ENCODE measurements around the gene RNF113B. TPM values are rescaled to one million over a fixed set of nuclear protein-coding genes. Genes with fewer than 3 reads are reported as not detected.

RNF113B gene
- total RNA-seq, 1 donor from 2014 or later: not detected

DNA sequence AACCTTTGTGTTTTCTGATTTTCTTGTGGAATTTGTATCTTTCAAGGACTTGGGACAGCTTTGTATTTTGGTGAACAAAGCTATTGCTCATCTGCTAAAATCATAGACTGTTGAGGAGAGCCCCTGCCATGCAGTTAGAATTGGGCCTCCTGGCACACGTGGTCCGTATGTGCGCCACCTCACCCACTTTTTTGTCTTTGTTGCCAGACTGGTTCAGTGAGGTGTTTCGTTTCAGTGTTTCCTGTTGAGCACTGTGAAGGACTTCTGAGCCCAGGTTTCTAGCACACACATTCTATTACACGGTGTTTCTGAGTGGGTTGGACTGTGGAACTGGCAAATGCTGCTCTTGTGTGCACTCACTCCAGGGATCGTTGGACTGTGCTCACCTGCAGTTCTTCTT is 37.6 kb upstream of the RNF113B start:
- Histone ChIP-seq H3K4me3 (ENCODE audit: insufficient read depth, low read depth, low read length) (no peak overlapping the region), H3K27ac (ENCODE audit: low read depth, low read length) (peak overlapping the region; percentile 41), H2AFZ (ENCODE audit: low read depth, low read length) (no peak overlapping the region), H3K9ac (ENCODE audit: low read length) (no peak overlapping the region), H3K4me1 (ENCODE audit: insufficient read depth, low read length) (peaks cover 43% of the 10 kb centered on the region), H3K27me3 (ENCODE audit: insufficient read depth, low read length) (no peaks in the 10 kb centered on the region), H3K9me3 (ENCODE audit: insufficient read depth, low read depth, low read length) (no peaks in the 10 kb centered on the region), H4K20me1 (ENCODE audit: insufficient read depth, low read length) (peaks cover 4% of the 10 kb centered on the region), H3K4me2 (ENCODE audit: low read length) (peak overlapping the region; percentile 54), H3K79me2 (ENCODE audit: insufficient read depth, low read length) (peaks cover 44% of the 10 kb centered on the region), H3K36me3 (ENCODE audit: insufficient read depth, low read length) (no peaks in the 10 kb centered on the region)
- H3K4me3 Mint-ChIP-seq (ENCODE audit: unreplicated experiment): no peak overlapping the region
- peaks cover 14% of the 10 kb centered on the region for H3K36me3 Mint-ChIP-seq (ENCODE audit: low read depth, unreplicated experiment)
- DNase-seq (ENCODE audit: low read depth): no peak
- no peak for TF ChIP-seq EZH2 (IDR thresholded peaks at IDR 0.05; ENCODE audit: insufficient read depth, low read length)
- TF ChIP-seq, protein P1, sequence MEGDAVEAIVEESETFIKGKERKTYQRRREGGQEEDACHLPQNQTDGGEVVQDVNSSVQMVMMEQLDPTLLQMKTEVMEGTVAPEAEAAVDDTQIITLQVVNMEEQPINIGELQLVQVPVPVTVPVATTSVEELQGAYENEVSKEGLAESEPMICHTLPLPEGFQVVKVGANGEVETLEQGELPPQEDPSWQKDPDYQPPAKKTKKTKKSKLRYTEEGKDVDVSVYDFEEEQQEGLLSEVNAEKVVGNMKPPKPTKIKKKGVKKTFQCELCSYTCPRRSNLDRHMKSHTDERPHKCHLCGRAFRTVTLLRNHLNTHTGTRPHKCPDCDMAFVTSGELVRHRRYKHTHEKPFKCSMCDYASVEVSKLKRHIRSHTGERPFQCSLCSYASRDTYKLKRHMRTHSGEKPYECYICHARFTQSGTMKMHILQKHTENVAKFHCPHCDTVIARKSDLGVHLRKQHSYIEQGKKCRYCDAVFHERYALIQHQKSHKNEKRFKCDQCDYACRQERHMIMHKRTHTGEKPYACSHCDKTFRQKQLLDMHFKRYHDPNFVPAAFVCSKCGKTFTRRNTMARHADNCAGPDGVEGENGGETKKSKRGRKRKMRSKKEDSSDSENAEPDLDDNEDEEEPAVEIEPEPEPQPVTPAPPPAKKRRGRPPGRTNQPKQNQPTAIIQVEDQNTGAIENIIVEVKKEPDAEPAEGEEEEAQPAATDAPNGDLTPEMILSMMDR (IDR thresholded peaks at IDR 0.05; ENCODE audit: insufficient read depth, low read depth, low read length): no peak
- H3K27ac Mint-ChIP-seq (ENCODE audit: unreplicated experiment): no peak overlapping the region
- H3K27me3 Mint-ChIP-seq (ENCODE audit: low read depth, unreplicated experiment): no peaks in the 10 kb centered on the region
- FAIRE-seq: no peak
- H3K9me3 Mint-ChIP-seq (ENCODE audit: unreplicated experiment): peaks cover 17% of the 10 kb centered on the region
- H3K4me1 Mint-ChIP-seq (ENCODE audit: low read depth, unreplicated experiment): peaks cover 28% of the 10 kb centered on the region

DNA sequence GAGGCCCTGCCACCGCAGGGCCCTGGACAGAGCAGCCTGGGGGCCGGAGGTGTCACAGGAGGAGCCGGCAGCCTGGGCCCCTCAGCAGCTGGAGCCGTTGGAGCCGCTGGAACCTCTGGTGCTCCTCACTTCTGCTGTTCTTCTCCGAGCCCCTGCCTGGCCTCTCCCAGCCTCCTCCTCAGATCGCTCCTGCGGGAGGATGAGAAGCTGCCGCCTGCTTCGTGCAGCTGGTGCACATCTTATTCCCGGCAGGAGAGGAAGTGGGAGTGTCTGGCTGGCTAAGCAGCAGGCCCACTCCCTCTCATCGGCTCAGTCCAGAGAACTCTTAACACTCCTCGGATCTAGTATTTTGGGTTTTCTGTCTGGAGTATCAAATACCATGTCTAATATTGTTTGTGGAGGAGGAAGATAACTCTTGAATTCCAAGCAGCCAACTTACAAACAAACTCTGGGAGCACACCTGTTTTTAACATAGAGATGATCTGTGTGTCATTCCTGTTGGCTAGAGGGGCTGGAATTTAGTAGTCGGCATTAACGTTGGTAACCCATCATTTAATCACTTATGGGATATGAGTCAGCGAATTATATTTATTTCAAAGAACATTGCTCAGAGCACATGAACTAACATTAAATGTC is 37.1 kb upstream of the RNF113B start:
- H3K27ac Mint-ChIP-seq (ENCODE audit: unreplicated experiment): no peak overlapping the region
- H4K20me1 ChIP-seq (ENCODE audit: insufficient read depth, low read length): peaks cover 4% of the 10 kb centered on the region
- H3K4me1 ChIP-seq (ENCODE audit: insufficient read depth, low read length): peaks cover 43% of the 10 kb centered on the region
- H3K27me3 ChIP-seq (ENCODE audit: insufficient read depth, low read length): no peaks in the 10 kb centered on the region
- peak overlapping the region; percentile 28 for H3K4me3 Mint-ChIP-seq (ENCODE audit: unreplicated experiment)
- FAIRE-seq (no peak), DNase-seq (ENCODE audit: low read depth) (peak; percentile 83)
- H3K4me2 ChIP-seq (ENCODE audit: low read length): peak overlapping the region; percentile 54
- H3K36me3 ChIP-seq (ENCODE audit: insufficient read depth, low read length): no peaks in the 10 kb centered on the region
- H2AFZ ChIP-seq (ENCODE audit: low read depth, low read length): no peak overlapping the region
- H3K4me3 ChIP-seq (ENCODE audit: insufficient read depth, low read depth, low read length): no peak overlapping the region
- no peaks in the 10 kb centered on the region for H3K27me3 Mint-ChIP-seq (ENCODE audit: low read depth, unreplicated experiment)
- no peaks in the 10 kb centered on the region for H3K9me3 ChIP-seq (ENCODE audit: insufficient read depth, low read depth, low read length)
- no peak overlapping the region for H3K9ac ChIP-seq (ENCODE audit: low read length)
- peak overlapping the region; percentile 41 for H3K27ac ChIP-seq (ENCODE audit: low read depth, low read length)
- H3K36me3 Mint-ChIP-seq (ENCODE audit: low read depth, unreplicated experiment): peaks cover 14% of the 10 kb centered on the region
- H3K79me2 ChIP-seq (ENCODE audit: insufficient read depth, low read length): peaks cover 46% of the 10 kb centered on the region
- H3K4me1 Mint-ChIP-seq (ENCODE audit: low read depth, unreplicated experiment): peaks cover 28% of the 10 kb centered on the region
- TF ChIP-seq EZH2 (IDR thresholded peaks at IDR 0.05; ENCODE audit: insufficient read depth, low read length): no peak
- TF ChIP-seq, protein P1 (IDR thresholded peaks at IDR 0.05; ENCODE audit: insufficient read depth, low read depth, low read length): no peak
- peaks cover 17% of the 10 kb centered on the region for H3K9me3 Mint-ChIP-seq (ENCODE audit: unreplicated experiment)

DNA sequence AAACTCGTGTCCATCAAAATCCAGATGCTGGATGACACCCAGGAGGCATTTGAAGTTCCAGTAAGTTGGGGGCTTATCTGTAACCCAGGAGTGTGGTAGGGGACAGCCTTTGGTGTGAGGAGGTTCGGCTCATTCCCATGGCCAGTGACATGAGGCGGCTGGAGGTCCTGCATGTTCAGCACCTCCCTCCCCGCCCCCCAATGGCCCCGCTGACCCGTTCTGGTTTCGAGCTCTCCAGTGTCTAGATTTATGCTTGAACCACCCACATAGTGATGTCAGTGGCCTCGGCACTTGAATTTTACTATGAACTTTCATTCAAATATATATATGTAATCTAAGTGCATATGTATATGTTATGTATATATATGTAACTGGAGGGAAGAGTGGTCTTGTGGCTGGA is 36.3 kb upstream of the RNF113B start:
- Histone ChIP-seq H3K36me3 (ENCODE audit: insufficient read depth, low read length) (no peaks in the 10 kb centered on the region), H3K79me2 (ENCODE audit: insufficient read depth, low read length) (peaks cover 50% of the 10 kb centered on the region), H3K4me1 (ENCODE audit: insufficient read depth, low read length) (peaks cover 43% of the 10 kb centered on the region), H3K9ac (ENCODE audit: low read length) (no peak overlapping the region), H3K9me3 (ENCODE audit: insufficient read depth, low read depth, low read length) (no peaks in the 10 kb centered on the region), H3K4me2 (ENCODE audit: low read length) (no peak overlapping the region), H2AFZ (ENCODE audit: low read depth, low read length) (no peak overlapping the region), H3K27me3 (ENCODE audit: insufficient read depth, low read length) (no peaks in the 10 kb centered on the region), H3K27ac (ENCODE audit: low read depth, low read length) (no peak overlapping the region), H3K4me3 (ENCODE audit: insufficient read depth, low read depth, low read length) (no peak overlapping the region), H4K20me1 (ENCODE audit: insufficient read depth, low read length) (peaks cover 4% of the 10 kb centered on the region)
- no peak for DNase-seq (ENCODE audit: low read depth)
- no peak for FAIRE-seq
- no peak for TF ChIP-seq EZH2 (IDR thresholded peaks at IDR 0.05; ENCODE audit: insufficient read depth, low read length)
- TF ChIP-seq, protein P1 (IDR thresholded peaks at IDR 0.05; ENCODE audit: insufficient read depth, low read depth, low read length): no peak
- no peak overlapping the region for H3K27ac Mint-ChIP-seq (ENCODE audit: unreplicated experiment)
- peaks cover 14% of the 10 kb centered on the region for H3K36me3 Mint-ChIP-seq (ENCODE audit: low read depth, unreplicated experiment)
- H3K4me1 Mint-ChIP-seq (ENCODE audit: low read depth, unreplicated experiment): peaks cover 33% of the 10 kb centered on the region
- H3K27me3 Mint-ChIP-seq (ENCODE audit: low read depth, unreplicated experiment): no peaks in the 10 kb centered on the region
- H3K9me3 Mint-ChIP-seq (ENCODE audit: unreplicated experiment): peaks cover 17% of the 10 kb centered on the region
- H3K4me3 Mint-ChIP-seq (ENCODE audit: unreplicated experiment): no peak overlapping the region

Measured in astrocyte (in vitro differentiated cells and primary cell).